ENCODE data around the gene ZNF691.
"Not testable (repeated sequence)": the region's sequence is repeated elsewhere in the genome, so short reads cannot be mapped to it uniquely, and the experiment has no call there.

The ZNF691 gene

GRCh38 chr1:42833981-42834380, 12.4 kb upstream of the ZNF691 start:
- no peak for DNase-seq

GRCh38 chr1:42834803-42835202, 11.6 kb upstream of the ZNF691 start:
- DNase-seq = no peak

GRCh38 chr1:42835422-42835821, 11.0 kb upstream of the ZNF691 start:
- DNase-seq = no peak

GRCh38 chr1:42837709-42838108, 8.7 kb upstream of the ZNF691 start:
- no peak for DNase-seq

- DNase-seq = no peak
Measured at GRCh38 chr1:42838482-42839190, 7.8 kb upstream of the ZNF691 start.

- DNase-seq = no peak
Measured at GRCh38 chr1:42841010-42841409, 5.4 kb upstream of the ZNF691 start.

GRCh38 chr1:42841440-42842147, 4.8 kb upstream of the ZNF691 start:
- DNase-seq = no peak

- no peak for DNase-seq
Measured at GRCh38 chr1:42844592-42845140, 1.7 kb upstream of the ZNF691 start.

GRCh38 chr1:42845193-42845592, 1.2 kb upstream of the ZNF691 start:
- DNase-seq = no peak

- DNase-seq = no peak
Measured at GRCh38 chr1:42845866-42846256, 552 bp upstream of the ZNF691 start.

- no peak for DNase-seq
Measured at GRCh38 chr1:42847111-42847595, 740 bp downstream of the ZNF691 start.

- DNase-seq = no peak
Measured at GRCh38 chr1:42847721-42848460, 1.5 kb downstream of the ZNF691 start.

- DNase-seq = no peak
Measured at GRCh38 chr1:42848823-42849537, 2.6 kb downstream of the ZNF691 start.

GRCh38 chr1:42849944-42850343, 3.5 kb downstream of the ZNF691 start:
- no peak for DNase-seq

- no peak for DNase-seq
Measured at GRCh38 chr1:42851420-42851819, 5.0 kb downstream of the ZNF691 start.

- DNase-seq = no peak
Measured at GRCh38 chr1:42851960-42852607, 5.7 kb downstream of the ZNF691 start.

GRCh38 chr1:42852608-42852980, 6.2 kb downstream of the ZNF691 start:
- DNase-seq = no peak

GRCh38 chr1:42853116-42853884, 6.9 kb downstream of the ZNF691 start:
- no peak for DNase-seq

GRCh38 chr1:42856554-42856953, 10.1 kb downstream of the ZNF691 start:
- not testable (repeated sequence) for DNase-seq

GRCh38 chr1:42859366-42859765, 13.0 kb downstream of the ZNF691 start:
- DNase-seq = not testable (repeated sequence)

GRCh38 chr1:42860339-42861013, 14.1 kb downstream of the ZNF691 start:
- no peak for DNase-seq

Data from activated CD8-positive, alpha-beta memory T cell treated with anti-CD3 and anti-CD28 coated beads, Interleukin-2, amount 50 U/mL, for 48 hours (primary cell).